ENCODE data around the gene ADGRG1.
A peak's percentile ranks its signal among the peaks of the same experiment; 100 is the strongest.

ADGRG1 gene

DNA sequence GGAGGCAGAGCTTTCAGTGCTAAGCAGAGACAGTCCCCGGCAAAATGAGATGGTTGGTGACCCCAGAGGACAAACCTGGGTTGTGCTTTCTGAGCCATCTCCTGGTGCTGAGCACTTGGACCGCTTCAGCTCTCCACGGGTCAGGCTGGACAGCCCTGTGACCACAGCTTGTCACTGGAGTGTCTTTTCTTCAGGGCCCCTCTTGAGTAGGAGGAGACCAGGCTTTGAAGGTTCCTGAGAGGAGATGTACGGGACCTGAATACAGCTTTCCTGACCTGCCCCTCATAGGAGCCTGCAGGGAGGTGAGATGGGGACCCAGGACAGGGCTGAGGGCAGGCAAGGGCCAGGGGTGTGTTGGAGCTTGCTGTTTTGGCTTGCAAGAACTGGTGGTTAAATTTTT is 17.8 kb upstream of the ADGRG1 start:
- TF ChIP-seq, protein P1, sequence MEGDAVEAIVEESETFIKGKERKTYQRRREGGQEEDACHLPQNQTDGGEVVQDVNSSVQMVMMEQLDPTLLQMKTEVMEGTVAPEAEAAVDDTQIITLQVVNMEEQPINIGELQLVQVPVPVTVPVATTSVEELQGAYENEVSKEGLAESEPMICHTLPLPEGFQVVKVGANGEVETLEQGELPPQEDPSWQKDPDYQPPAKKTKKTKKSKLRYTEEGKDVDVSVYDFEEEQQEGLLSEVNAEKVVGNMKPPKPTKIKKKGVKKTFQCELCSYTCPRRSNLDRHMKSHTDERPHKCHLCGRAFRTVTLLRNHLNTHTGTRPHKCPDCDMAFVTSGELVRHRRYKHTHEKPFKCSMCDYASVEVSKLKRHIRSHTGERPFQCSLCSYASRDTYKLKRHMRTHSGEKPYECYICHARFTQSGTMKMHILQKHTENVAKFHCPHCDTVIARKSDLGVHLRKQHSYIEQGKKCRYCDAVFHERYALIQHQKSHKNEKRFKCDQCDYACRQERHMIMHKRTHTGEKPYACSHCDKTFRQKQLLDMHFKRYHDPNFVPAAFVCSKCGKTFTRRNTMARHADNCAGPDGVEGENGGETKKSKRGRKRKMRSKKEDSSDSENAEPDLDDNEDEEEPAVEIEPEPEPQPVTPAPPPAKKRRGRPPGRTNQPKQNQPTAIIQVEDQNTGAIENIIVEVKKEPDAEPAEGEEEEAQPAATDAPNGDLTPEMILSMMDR (IDR thresholded peaks at IDR 0.05; ENCODE audit: extremely low read depth, insufficient read depth, missing control alignments), result no peak
- DNase-seq (ENCODE audit: low spot score), result no peak
- in situ Hi-C loops (cut with MboI; ENCODE audit: low pct_unique_long_range_greater_than_20kb, low sequenced_read_pairs, unreplicated experiment), result no loop called here

DNA sequence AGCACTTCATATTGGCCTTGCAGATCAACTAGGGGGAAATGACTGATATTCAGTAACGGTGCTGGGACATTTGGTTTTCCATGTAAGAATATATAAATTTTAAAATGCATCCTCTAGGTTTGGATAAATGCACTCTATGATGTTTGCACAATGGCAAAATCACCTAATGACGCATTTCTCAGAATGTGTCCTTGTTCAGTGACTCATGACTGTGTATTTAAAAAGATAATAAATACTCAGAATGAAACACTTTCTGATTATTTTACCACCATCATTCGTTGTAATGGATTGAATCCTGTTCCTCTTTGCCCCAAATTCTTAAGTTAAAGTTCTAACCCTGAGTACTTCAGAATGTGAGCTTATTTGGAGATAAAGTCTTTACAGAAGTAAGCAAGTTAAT is 17.2 kb upstream of the ADGRG1 start:
- TF ChIP-seq, protein P1 (IDR thresholded peaks at IDR 0.05; ENCODE audit: extremely low read depth, insufficient read depth, missing control alignments), result no peak
- in situ Hi-C loops (cut with MboI; ENCODE audit: low pct_unique_long_range_greater_than_20kb, low sequenced_read_pairs, unreplicated experiment), result no loop called here
- DNase-seq (ENCODE audit: low spot score), result peak; percentile 66

DNA sequence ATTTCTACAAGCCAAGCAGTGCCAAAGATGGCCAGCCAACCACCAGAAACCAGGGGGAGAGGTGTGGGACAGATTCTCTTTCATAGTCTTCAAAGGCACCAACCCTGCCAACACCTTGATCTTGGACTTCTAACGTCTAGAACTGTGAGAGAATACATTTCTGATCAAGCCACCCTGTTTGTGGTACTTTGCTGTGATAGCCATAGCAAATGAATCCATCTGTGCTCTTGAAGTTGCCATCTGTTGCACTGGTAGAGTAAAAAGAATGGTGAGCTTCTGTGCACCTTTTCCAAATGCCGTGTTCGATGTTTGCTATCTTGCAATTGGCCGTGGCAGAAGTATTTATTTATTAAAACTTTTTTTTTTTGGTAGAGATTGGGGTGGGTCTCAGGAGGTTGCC is 16.7 kb upstream of the ADGRG1 start:
- TF ChIP-seq, protein P1 (IDR thresholded peaks at IDR 0.05; ENCODE audit: extremely low read depth, insufficient read depth, missing control alignments), result no peak
- DNase-seq (ENCODE audit: low spot score), result no peak
- in situ Hi-C loops (cut with MboI; ENCODE audit: low pct_unique_long_range_greater_than_20kb, low sequenced_read_pairs, unreplicated experiment), result no loop called here

DNA sequence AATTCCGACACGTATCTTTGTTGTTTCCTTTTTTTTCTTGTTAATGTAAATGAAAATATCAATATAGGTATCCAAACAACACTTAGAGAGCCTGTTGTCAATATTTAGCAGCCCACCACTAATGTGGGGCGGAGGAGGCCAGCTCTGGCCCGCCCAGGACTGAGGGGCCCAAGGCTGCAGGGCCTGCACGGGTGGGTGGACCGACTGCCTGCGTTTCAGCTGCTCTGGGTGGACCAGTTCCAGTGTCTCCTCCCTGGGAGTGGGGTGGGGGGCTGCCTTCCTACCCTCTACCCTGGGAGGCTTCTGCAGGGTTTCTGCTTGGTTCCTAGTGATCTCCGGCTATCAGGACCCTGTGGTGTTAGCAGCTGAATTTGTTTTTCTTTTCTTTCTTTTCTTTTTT is 15.9 kb upstream of the ADGRG1 start:
- TF ChIP-seq, protein P1 (IDR thresholded peaks at IDR 0.05; ENCODE audit: extremely low read depth, insufficient read depth, missing control alignments), result no peak
- DNase-seq (ENCODE audit: low spot score), result no peak
- in situ Hi-C loops (cut with MboI; ENCODE audit: low pct_unique_long_range_greater_than_20kb, low sequenced_read_pairs, unreplicated experiment), result no loop called here

DNA sequence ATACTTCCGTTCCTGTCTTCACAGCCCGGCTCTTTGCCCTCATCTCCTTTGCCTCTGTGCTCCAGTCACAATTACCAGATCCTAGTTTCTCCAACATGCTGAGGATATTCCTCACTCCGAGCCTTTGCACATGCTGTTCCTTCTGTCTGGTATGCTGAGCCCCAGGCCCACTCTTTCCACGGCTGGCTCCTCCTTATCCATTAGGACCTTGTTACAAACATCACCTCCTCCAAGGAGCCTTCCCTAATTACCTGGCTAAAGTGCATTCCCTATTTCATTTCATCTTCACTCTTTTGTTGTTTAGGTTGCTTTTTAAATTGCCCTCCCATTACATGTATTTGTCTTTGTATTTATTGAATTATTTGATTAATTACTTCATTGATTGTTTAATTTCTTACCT is 14.9 kb upstream of the ADGRG1 start:
- no peak for DNase-seq (ENCODE audit: low spot score)

DNA sequence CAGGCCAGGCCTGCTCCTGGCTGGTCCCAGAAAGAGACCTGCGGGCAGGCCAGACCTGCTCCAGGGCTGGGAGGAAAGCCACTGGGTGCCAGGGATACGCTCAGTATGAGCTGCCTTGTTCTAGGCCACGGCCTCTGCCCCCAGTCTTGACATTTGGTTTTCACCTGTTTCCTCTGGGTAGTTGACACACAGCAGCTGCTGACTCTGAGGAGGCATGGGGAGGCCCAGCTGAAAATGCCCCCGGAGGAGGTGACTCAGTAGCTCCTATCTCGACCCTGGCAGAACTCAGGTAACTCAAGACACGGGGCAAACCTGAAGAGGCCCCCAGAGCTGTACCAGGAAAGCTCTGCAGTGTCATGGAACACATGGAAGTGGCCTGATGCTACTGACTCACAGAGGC is 13.9 kb upstream of the ADGRG1 start:
- in situ Hi-C loops (cut with MboI; ENCODE audit: low pct_unique_long_range_greater_than_20kb, low sequenced_read_pairs, unreplicated experiment), result no loop called here
- TF ChIP-seq, protein P1 (IDR thresholded peaks at IDR 0.05; ENCODE audit: extremely low read depth, insufficient read depth, missing control alignments), result no peak
- no peak for DNase-seq (ENCODE audit: low spot score)

More for the DNA sequence above, 14.9 kb upstream of the ADGRG1 start:
- in situ Hi-C loops (cut with MboI; ENCODE audit: low pct_unique_long_range_greater_than_20kb, low sequenced_read_pairs, unreplicated experiment), result no loop called here
- TF ChIP-seq, protein P1 (IDR thresholded peaks at IDR 0.05; ENCODE audit: extremely low read depth, insufficient read depth, missing control alignments), result no peak

DNA sequence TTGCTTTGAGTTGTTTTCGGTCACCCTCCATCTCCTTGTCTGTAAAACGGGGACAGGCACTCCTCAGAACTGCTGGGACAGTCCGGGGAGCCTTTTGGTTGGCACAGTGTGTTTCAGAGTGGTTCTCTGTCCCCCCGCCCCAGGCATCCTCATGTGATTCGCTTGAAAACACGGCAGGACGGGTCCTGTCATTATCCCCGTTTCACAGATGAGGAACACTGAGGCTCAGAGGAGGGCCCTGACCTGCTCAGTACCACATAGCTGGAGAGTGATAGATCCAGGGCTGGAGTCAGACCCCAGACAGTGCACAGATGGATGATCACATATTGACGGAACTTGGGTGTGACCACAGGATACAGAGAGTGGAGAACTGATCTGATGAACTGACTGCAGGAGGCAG is 13.5 kb upstream of the ADGRG1 start:
- in situ Hi-C loops (cut with MboI; ENCODE audit: low pct_unique_long_range_greater_than_20kb, low sequenced_read_pairs, unreplicated experiment), result no loop called here
- DNase-seq (ENCODE audit: low spot score), result no peak
- TF ChIP-seq, protein P1 (IDR thresholded peaks at IDR 0.05; ENCODE audit: extremely low read depth, insufficient read depth, missing control alignments), result no peak

All from GM13977 (cell line).